Stimulated activated CD8-positive, alpha-beta memory T cell treated with anti-CD3 and anti-CD28 coated beads, Interleukin-7, amount 100 ng/mL, for 4 hours (primary cell): Measurements from ENCODE around the gene S100A1.
"Not testable (repeated sequence)": the region's sequence is repeated elsewhere in the genome, so short reads cannot be mapped to it uniquely, and the experiment has no call there.

Experiments
- DNase-seq, 2 donors: peaks; one replicate each; pipeline ENCODE4 v3.0.0-alpha.2; 2020; ENCODE audit warnings: low read depth in 2 of 2

Gene S100A1

GRCh38 chr1:153627715-153628626 lies at the start of gene S100A1:
TSS of gene S100A1 (plus strand) at chr1:153628434. CDS start at chr1:153630522, 2,088 bp downstream.
- DNase-seq: no peak

- no peak for DNase-seq
Measured at GRCh38 chr1:153578490-153578889, 49.7 kb upstream of the S100A1 start.

GRCh38 chr1:153578936-153579335 lies 49.3 kb upstream of the S100A1 start:
- no peak for DNase-seq

GRCh38 chr1:153582836-153583235 lies 45.4 kb upstream of the S100A1 start:
- DNase-seq: not testable (repeated sequence)

- DNase-seq: not testable (repeated sequence)
Measured at GRCh38 chr1:153583514-153583913, 44.7 kb upstream of the S100A1 start.

GRCh38 chr1:153583976-153584375 lies 44.3 kb upstream of the S100A1 start:
- no peak for DNase-seq

DNA sequence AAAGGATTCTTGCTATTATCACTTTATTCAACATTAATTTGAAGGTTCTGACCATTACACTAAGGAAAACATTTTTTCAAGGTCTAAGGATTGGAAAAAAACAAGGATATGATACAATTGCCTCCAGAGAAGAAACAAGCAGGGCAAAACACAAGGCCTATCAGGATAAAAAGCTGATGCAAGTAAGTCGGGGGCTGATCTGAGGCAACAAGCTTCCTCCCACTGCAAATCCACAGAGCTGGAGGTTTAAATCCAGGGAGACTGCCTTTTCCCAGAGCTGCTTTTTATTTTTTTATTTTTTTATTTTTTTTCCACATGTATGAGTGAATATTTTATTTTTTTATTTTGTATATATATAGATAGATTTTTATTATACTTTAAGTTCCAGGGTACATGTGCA lies 43.2 kb upstream of the S100A1 start:
- DNase-seq: no peak

- DNase-seq: no peak
Measured at GRCh38 chr1:153586347-153586746, 41.9 kb upstream of the S100A1 start.

GRCh38 chr1:153587314-153587713 lies 40.9 kb upstream of the S100A1 start:
- DNase-seq: no peak

- DNase-seq: not testable (repeated sequence)
Measured at GRCh38 chr1:153588033-153588432, 40.2 kb upstream of the S100A1 start.

DNA sequence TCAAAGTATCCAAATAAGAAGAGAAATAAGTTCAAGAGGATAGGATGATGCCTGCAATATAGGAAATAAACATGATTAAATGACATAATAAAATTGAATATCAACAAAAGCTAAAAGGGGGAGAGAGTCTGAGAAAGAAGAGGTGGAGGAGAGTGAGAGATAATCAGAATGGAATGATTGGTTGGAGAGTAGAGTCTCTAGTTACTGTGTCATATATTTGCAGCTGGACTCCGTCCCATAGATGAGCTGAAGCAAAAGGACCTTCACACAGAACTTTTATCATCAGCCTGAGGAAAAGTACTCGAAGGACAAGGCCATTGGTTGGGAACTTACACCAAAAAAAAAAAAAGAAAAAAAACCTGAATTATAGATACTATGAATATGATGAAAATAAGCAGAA lies 39.8 kb upstream of the S100A1 start:
- no peak for DNase-seq

- DNase-seq: no peak
Measured at GRCh38 chr1:153592748-153593147, 35.5 kb upstream of the S100A1 start.

- no peak for DNase-seq
Measured at GRCh38 chr1:153597206-153597605, 31.0 kb upstream of the S100A1 start.

GRCh38 chr1:153598309-153599172 lies 29.7 kb upstream of the S100A1 start:
- no peak for DNase-seq

DNA sequence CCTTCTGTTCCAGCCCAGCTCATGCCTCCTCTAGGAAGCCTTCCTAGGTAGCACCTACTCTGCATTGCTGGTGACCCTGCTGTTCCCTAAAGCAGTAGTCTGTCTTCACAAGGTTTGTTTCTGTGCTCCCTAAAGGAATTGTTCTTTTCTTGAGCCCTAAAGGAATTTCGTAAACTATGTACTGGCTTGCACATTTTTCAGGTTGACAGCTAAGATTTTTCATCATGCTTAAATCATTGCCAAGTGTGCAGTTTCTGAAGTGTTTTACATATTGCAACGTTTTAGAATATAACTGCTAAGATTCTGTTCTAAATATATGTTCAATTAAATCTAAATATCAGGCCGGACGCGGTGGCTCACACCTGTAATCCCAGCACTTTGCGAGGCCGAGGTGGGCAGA lies 28.4 kb upstream of the S100A1 start:
- DNase-seq: no peak

- DNase-seq: no peak
Measured at GRCh38 chr1:153602749-153603148, 25.5 kb upstream of the S100A1 start.

DNA sequence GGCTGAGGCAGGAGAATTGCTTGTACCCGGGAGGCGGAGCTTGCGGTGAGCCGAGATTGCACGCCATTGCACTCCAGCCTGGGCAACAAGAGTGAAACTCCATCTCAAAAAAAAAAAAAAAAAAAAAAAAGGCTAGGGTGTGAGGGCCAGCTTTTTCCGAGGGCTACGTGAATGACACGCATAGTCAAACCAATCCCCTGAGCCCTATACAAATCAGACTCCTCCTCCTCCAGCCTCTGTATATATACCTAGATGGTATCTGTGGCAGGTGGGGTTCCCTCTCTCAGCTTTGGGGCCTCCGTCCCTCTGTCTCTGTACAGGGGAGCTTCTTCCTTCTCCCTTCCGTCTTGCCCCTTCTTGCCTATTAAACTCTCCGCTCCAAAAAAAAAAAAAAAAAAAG lies 22.0 kb upstream of the S100A1 start:
- DNase-seq: no peak

DNA sequence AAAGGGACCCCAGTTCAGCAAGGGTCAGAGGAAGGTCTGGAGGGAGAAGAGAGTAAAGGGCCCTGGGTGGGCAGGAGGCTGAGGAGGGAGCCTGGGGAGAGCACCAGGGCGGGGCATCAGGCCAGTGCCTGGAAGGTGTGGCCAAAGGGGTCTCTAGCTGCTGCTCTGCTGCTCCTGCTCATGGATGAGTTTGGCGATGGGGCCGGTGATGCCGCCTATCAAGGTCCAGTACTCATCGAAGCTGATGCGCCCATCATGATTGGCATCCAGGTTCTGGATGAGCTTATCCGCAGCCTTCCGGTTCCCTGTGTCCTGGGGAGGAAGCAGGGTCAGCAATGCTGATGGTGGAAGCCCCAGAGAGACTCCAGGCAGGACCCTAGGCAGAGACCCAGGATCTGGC lies 20.9 kb upstream of the S100A1 start:
- DNase-seq: no peak

- no peak for DNase-seq
Measured at GRCh38 chr1:153608089-153608682, 20.0 kb upstream of the S100A1 start.

DNA sequence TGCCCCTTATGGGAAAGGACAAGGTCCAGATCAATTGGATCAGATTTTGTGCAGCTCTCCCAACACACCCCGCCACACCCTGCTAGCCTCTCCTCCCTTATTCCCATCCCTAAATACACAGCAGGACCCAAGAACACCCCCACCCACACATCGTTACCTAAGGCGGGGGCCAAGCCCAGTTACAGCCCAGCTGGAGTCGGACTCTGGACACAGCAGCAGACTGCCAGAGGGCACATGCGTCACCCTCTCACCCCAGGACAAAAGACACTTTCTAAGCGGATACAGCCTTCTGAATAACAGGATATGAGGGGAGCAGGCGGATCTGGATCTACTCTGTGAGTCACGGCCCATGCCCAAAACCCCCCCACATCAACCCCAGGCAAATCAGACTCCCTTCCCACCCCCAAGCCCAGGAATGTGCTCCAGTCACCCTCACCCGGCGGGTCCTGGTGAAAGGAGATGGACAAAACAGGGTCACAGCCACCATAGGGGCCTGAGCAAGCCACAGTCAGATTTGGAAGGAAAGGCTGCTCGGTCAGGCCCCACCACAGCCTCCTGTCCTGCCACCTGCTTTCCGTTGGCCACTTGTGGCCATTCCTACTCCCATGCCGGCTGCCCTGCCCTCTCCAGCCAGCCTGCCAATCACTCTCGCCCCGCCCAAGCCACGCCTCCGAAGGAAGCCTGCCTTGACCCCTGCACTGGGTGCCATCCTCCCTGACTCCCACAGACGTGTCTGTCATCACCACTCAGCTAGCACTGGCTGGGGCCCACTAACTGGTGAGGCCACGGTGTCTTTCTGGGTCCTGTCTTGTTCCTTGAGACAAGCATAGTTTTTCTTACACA lies 19.3 kb upstream of the S100A1 start:
- no peak for DNase-seq

GRCh38 chr1:153609585-153609907 lies 18.7 kb upstream of the S100A1 start:
- DNase-seq: no peak

GRCh38 chr1:153610334-153610733 lies 17.9 kb upstream of the S100A1 start:
- no peak for DNase-seq
